Heart left ventricle (tissue), 16 donors: ENCODE measurements around the gene EIF1. TPM values are rescaled to one million over a fixed set of nuclear protein-coding genes. Genes with fewer than 3 reads are reported as not detected.

Source experiments
- ATAC-seq, 4 donors: fragments of 200-7000 bp; cut with Tn5 transposase; one replicate each; pipeline ENCODE4 v1.9.1; 2020 to 2022; ENCODE audit warnings: moderate library complexity in 4 of 4, mild to moderate bottlenecking in 3 of 4, moderate number of reproducible peaks in 1 of 4
- DNase-seq, 5 donors: peaks; one replicate each; pipeline ENCODE4 v3.0.0-alpha.2; 2020
- H3K27ac ChIP-seq, 12 donors: fragments of 200-600 bp; sonication (generic) in 4 of 12; one replicate each; pipeline versions ENCODE4 v1.5.0 to v1.8.0; 2016 to 2022; ENCODE audit warnings: mild to moderate bottlenecking in 2 of 12
- H3K27me3 ChIP-seq, 9 donors: fragments of 200-600 bp; sonication (generic) in 2 of 9; one replicate each; pipeline versions ENCODE4 v1.5.1 to v1.8.0; 2016 to 2022; ENCODE audit warnings: mild to moderate bottlenecking in 3 of 9
- H3K36me3 ChIP-seq, 9 donors: fragments of 200-600 bp; sonication (generic) in 2 of 9; one replicate each; pipeline versions ENCODE4 v1.5.0 to v1.8.0; 2018 to 2022; ENCODE audit warnings: mild to moderate bottlenecking in 2 of 9
- H3K4me1 ChIP-seq, 12 donors: fragments of 200-600 bp; sonication (generic) in 4 of 12; one replicate each; pipeline versions ENCODE4 v1.5.0 to v1.8.0; 2016 to 2022; ENCODE audit warnings: mild to moderate bottlenecking in 3 of 12
- H3K4me3 ChIP-seq, 12 donors: fragments of 200-600 bp; sonication (generic) in 4 of 12; one replicate each; pipeline versions ENCODE4 v1.5.0 to v1.8.0; 2017 to 2022; ENCODE audit warnings: mild to moderate bottlenecking in 9 of 12, moderate library complexity in 4 of 12
- H3K9me3 ChIP-seq, 12 donors: fragments of 200-600 bp; sonication (generic) in 4 of 12; one replicate each; pipeline versions ENCODE4 v1.5.0 to v1.8.0; 2016 to 2022; ENCODE audit warnings: mild to moderate bottlenecking in 1 of 12
- POLR2A ChIP-seq, 2 donors: fragments of 450-650 bp; IDR thresholded peaks; one replicate each; pipeline ENCODE4 v1.6.1; 2017; ENCODE audit warnings: antibody characterized with exemption in 2 of 2, mild to moderate bottlenecking in 2 of 2, moderate library complexity in 2 of 2
- WGBS, 4 donors: extraction: QIAGEN DNeasy Blood & Tissue Kit in 2 of 4; methylation state at CpG; one replicate each; pipeline versions ENCODE4 v1.1.5 to v1.1.7; 2013 to 2018; 5-methylcytosine and 5-hydroxymethylcytosine counted together
- intact Hi-C, 10 donors: fragments of 100-400 bp; cut with DNase I; formaldehyde crosslinking; loops; one replicate each; pipeline versions ENCODE4 v1.11.1 to v1.14.2; 2022
- polyA plus RNA-seq, 2 donors: library from polyadenylated mRNA; stranded (reverse); fragments of 200-250 nt; gene quantifications; one replicate each; pipeline ENCODE4 v1.2.3, GENCODE V29; 2013
- total RNA-seq, 9 donors: library from RNA; depleted of rRNA in 2 of 9; stranded (reverse); fragments of >200 nt in 2 of 9; fragmentation: NEBNext Ultra II Directional in 3 of 9; extraction: Animal tissue kit (Norgen Biotek cat#: 25700) in 3 of 9; gene quantifications; one replicate each; pipeline versions ENCODE4 v1.1.0 to v1.2.4, GENCODE V29; 2016 to 2023
- TF ChIP-seq, protein P1 (sequence below), 12 donors: fragments of 200-600 bp; sonication (generic) in 4 of 12; IDR thresholded peaks; one replicate each; pipeline versions ENCODE4 v1.5.0 to v1.8.0; 2018 to 2022; ENCODE audit warnings: antibody characterized with exemption in 12 of 12, mild to moderate bottlenecking in 5 of 12
- donor health status: ischemic (EF 13 %, LVEDD 7.1; RV severe dilation, severe dysfunction).
- donor health status: healthy with polysubstance abuse.
- donor health status: DM: no; HTN: yes; CAD: no.
- donor health status: DM: no; HTN: no; CAD: no.
- donor health status: ischemic (EF 25% LVEDD 6.9; RV normal size, moderate dysfunction).
- donor health status: ischemic (EF 25% LVEDD 5.7; RV mildly dilated, moderate dysfunction).
- donor health status: healthy.
- donor health status: DM: yes; HTN: yes; CAD: no.
- donor health status: ischemic (EF 35%, LVEDD 5.7; RV mildly dilated, moderate dysfunction).
- donor health status: nonischemic (EF 11% LVEDD 7.7; RV severe dilation, severe dysfunction).
- donor health status: DM: yes; HTN: yes; CAD: no.
- donor health status: PGD.
- donor health status: ischemic (EF 29% LVEDD 5.4; RV normal size, mild dysfunction).
- donor health status: nonischemic (EF 23%, LVEDD 6.1; RV moderate dilation, normal function).

EIF1 gene
- total and polyA plus RNA-seq, 11 donors, result 402 to 1,338 (median 1,111) TPM

DNA sequence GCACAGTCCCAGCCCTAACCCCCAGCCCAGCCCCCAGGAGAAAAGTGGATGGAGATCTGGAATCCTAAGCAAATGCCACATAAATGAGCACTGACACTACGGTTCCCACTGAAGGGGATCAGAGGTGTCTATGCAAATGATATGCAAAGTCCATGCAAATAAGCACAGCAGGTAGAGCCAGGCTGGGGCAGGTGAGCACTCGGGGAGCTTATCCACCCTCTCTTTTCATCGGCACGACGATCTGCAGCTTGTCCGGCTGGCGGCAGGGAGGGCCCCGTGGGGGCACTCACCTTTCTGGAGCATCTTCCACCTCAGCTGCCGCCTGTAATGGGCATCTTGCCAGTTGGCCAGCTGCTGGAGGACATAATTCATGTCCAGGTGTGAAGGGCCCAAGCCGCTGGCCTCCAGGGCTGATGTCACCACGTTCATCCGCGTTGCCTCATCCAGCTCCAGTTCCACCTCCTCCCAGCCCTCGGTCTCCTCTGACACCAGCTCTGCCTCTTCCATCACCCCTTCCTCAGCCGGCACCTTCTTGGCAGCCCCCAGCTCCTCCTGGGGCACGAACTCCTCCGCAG is 35.9 kb downstream of the EIF1 start:
- DNase-seq (no peak), ATAC-seq (no peak)
- Histone ChIP-seq H3K36me3 (no peaks in the 10 kb centered on the region), H3K27ac (no peak overlapping the region), H3K4me1 (no peaks in the 10 kb centered on the region), H3K4me3 (no peak overlapping the region), H3K9me3 (no peaks in the 10 kb centered on the region), H3K27me3 (no peaks in the 10 kb centered on the region)
- intact Hi-C loops, result no loop called here
- 64 to 70% (median 66%) methylated on average over 12 to 17 of the region's 17 CpGs for WGBS, 4 donors
- TF ChIP-seq, protein P1, sequence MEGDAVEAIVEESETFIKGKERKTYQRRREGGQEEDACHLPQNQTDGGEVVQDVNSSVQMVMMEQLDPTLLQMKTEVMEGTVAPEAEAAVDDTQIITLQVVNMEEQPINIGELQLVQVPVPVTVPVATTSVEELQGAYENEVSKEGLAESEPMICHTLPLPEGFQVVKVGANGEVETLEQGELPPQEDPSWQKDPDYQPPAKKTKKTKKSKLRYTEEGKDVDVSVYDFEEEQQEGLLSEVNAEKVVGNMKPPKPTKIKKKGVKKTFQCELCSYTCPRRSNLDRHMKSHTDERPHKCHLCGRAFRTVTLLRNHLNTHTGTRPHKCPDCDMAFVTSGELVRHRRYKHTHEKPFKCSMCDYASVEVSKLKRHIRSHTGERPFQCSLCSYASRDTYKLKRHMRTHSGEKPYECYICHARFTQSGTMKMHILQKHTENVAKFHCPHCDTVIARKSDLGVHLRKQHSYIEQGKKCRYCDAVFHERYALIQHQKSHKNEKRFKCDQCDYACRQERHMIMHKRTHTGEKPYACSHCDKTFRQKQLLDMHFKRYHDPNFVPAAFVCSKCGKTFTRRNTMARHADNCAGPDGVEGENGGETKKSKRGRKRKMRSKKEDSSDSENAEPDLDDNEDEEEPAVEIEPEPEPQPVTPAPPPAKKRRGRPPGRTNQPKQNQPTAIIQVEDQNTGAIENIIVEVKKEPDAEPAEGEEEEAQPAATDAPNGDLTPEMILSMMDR (IDR thresholded peaks at IDR 0.05), result no peak
- no peak for TF ChIP-seq POLR2A (IDR thresholded peaks at IDR 0.05)

- no peaks in the 10 kb centered on the region for H3K36me3 ChIP-seq
- TF ChIP-seq, protein P1 (IDR thresholded peaks at IDR 0.05), result no peak
- TF ChIP-seq POLR2A (IDR thresholded peaks at IDR 0.05), result no peak
- no peaks in the 10 kb centered on the region for H3K4me1 ChIP-seq
- no peaks in the 10 kb centered on the region for H3K9me3 ChIP-seq
- intact Hi-C loops, result no loop called here
- ATAC-seq (no peak), DNase-seq (no peak)
- no peaks in the 10 kb centered on the region for H3K27me3 ChIP-seq
- no peak overlapping the region for H3K27ac ChIP-seq
- WGBS, 4 donors, result 84 to 93% (median 90%) methylated on average over 3 to 5 of the region's 5 CpGs
- H3K4me3 ChIP-seq, result no peak overlapping the region
These were observed 36.4 kb downstream of the EIF1 start for GRCh38 chr17:41725134-41725533.

- Histone ChIP-seq H3K27me3 (peaks cover 0 to 19% (median 8%) of the 10 kb centered on the region in 9 donors), H3K36me3 (no peaks in the 10 kb centered on the region), H3K4me1 (no peaks in the 10 kb centered on the region), H3K27ac (no peak overlapping the region), H3K4me3 (no peak overlapping the region), H3K9me3 (no peaks in the 10 kb centered on the region)
- DNase-seq (no peak), ATAC-seq (no peak)
- WGBS, 4 donors, result 36 to 89% (median 67%) methylated on average over 5 to 12 of the region's 12 CpGs
- TF ChIP-seq, protein P1 (IDR thresholded peaks at IDR 0.05), result no peak
- TF ChIP-seq POLR2A (IDR thresholded peaks at IDR 0.05), result no peak
- intact Hi-C loops, result no loop called here
These were observed 39.4 kb downstream of the EIF1 start for GRCh38 chr17:41728056-41728455.

GRCh38 chr17:41730479-41730878 is 41.8 kb downstream of the EIF1 start:
- Histone ChIP-seq H3K36me3 (no peaks in the 10 kb centered on the region), H3K4me1 (peaks cover 3 to 20% (median 15%) of the 10 kb centered on the region in 12 donors), H3K27ac (no peak overlapping the region), H3K4me3 (no peak overlapping the region), H3K9me3 (no peaks in the 10 kb centered on the region), H3K27me3 (peaks cover 21 to 43% (median 32%) of the 10 kb centered on the region in 9 donors)
- no peak for TF ChIP-seq POLR2A (IDR thresholded peaks at IDR 0.05)
- TF ChIP-seq, protein P1 (IDR thresholded peaks at IDR 0.05), result no peak
- ATAC-seq, result no peak
- intact Hi-C loops, result loop anchor here in 1 of 10 donors (10.0 kb wide), 2 partner anchors 154 to 224 kb away; no protein-coding TSS in a partner anchor
- WGBS, 4 donors, result 41 to 57% (median 50%) methylated on average over 4 of the region's 4 CpGs
- DNase-seq, result no peak
